ENCODE results near the gene POLR2E.

DNA sequence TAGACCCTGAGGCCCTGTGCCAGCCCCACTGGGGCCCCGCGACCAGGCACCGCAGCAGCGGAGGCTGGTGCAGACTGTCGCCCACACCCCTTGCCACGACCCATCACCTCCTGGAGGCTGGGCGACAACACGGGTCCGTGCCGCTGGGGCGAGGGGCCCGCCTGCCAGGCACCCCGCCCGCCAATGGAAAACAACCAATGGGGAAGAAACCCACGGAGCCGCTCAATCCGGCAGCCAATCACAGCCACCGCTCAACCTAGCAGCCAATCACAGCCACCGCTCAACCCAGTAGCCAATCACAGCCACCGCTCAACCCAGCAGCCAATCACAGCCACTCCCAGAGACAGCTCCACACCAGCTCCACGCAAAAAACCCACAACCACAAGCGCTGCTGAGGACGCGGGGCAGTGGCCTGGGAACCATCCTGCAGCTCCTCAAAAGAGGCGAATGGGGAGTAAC, 38.3 kb upstream of the POLR2E start:
- TF ChIP-seq, protein P1, sequence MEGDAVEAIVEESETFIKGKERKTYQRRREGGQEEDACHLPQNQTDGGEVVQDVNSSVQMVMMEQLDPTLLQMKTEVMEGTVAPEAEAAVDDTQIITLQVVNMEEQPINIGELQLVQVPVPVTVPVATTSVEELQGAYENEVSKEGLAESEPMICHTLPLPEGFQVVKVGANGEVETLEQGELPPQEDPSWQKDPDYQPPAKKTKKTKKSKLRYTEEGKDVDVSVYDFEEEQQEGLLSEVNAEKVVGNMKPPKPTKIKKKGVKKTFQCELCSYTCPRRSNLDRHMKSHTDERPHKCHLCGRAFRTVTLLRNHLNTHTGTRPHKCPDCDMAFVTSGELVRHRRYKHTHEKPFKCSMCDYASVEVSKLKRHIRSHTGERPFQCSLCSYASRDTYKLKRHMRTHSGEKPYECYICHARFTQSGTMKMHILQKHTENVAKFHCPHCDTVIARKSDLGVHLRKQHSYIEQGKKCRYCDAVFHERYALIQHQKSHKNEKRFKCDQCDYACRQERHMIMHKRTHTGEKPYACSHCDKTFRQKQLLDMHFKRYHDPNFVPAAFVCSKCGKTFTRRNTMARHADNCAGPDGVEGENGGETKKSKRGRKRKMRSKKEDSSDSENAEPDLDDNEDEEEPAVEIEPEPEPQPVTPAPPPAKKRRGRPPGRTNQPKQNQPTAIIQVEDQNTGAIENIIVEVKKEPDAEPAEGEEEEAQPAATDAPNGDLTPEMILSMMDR (conservative IDR thresholded peaks at IDR 0.05; ENCODE audit: low read length), result no peak
- no peak for TF ChIP-seq EZH2phosphoT487 (IDR thresholded peaks at IDR 0.05; ENCODE audit: borderline replicate concordance)

Measured in Loucy (cell line).